ENCODE measurements around the gene MPHOSPH10.

GRCh38 chr2:71150082-71150816, 19.8 kb downstream of the MPHOSPH10 start:
- TF ChIP-seq POLR2A (IDR thresholded peaks at IDR 0.05): no peak
- TF ChIP-seq CTCF (IDR thresholded peaks at IDR 0.05): no peak
- TF ChIP-seq POLR2AphosphoS5 (IDR thresholded peaks at IDR 0.05): no peak
- TF ChIP-seq EP300 (IDR thresholded peaks at IDR 0.05): no peak
